ENCODE data around the gene VWDE.

Gene VWDE

GRCh38 chr7:12327922-12328321, 75.7 kb downstream of the VWDE start:
- ATAC-seq (no peak), DNase-seq (no peak)
- Mint-ChIP-seq H3K9me3 (no peaks in the 10 kb centered on the region), H3K4me3 (no peak overlapping the region), H3K4me1 (no peaks in the 10 kb centered on the region), H3K36me3 (ENCODE audit: low read depth) (no peaks in the 10 kb centered on the region), H3K27me3 (peaks cover 2% of the 10 kb centered on the region), H3K27ac (no peak overlapping the region)

- Mint-ChIP-seq H3K27me3 (peaks cover 2% of the 10 kb centered on the region), H3K36me3 (ENCODE audit: low read depth) (no peaks in the 10 kb centered on the region), H3K4me1 (peaks cover under 1% of the 10 kb centered on the region), H3K27ac (no peak overlapping the region), H3K4me3 (no peak overlapping the region), H3K9me3 (no peaks in the 10 kb centered on the region)
- no peak for ATAC-seq
- no peak for DNase-seq
Observed at GRCh38 chr7:12325646-12326045, 78.0 kb downstream of the VWDE start.

- no peaks in the 10 kb centered on the region for H3K9me3 Mint-ChIP-seq
- H3K36me3 Mint-ChIP-seq (ENCODE audit: low read depth), result no peaks in the 10 kb centered on the region
- no peak for ATAC-seq
- H3K27ac Mint-ChIP-seq, result no peak overlapping the region
- no peak overlapping the region for H3K4me3 Mint-ChIP-seq
- DNase-seq, result no peak
- peaks cover 2% of the 10 kb centered on the region for H3K27me3 Mint-ChIP-seq
- H3K4me1 Mint-ChIP-seq, result peaks cover 4% of the 10 kb centered on the region
Observed at GRCh38 chr7:12323415-12323814, 80.2 kb downstream of the VWDE start.

- H3K4me1 Mint-ChIP-seq, result peaks cover 4% of the 10 kb centered on the region
- H3K4me3 Mint-ChIP-seq, result no peak overlapping the region
- H3K9me3 Mint-ChIP-seq, result no peaks in the 10 kb centered on the region
- H3K27ac Mint-ChIP-seq, result no peak overlapping the region
- DNase-seq (no peak), ATAC-seq (no peak)
- H3K36me3 Mint-ChIP-seq (ENCODE audit: low read depth), result no peaks in the 10 kb centered on the region
- H3K27me3 Mint-ChIP-seq, result peaks cover 2% of the 10 kb centered on the region
Observed at GRCh38 chr7:12322903-12323300, 80.8 kb downstream of the VWDE start.

- H3K36me3 Mint-ChIP-seq (ENCODE audit: low read depth), result no peaks in the 10 kb centered on the region
- H3K27ac Mint-ChIP-seq, result no peak overlapping the region
- peaks cover 4% of the 10 kb centered on the region for H3K4me1 Mint-ChIP-seq
- DNase-seq, result no peak
- no peak overlapping the region for H3K4me3 Mint-ChIP-seq
- peaks cover 2% of the 10 kb centered on the region for H3K27me3 Mint-ChIP-seq
- ATAC-seq, result no peak
- no peaks in the 10 kb centered on the region for H3K9me3 Mint-ChIP-seq
Observed at GRCh38 chr7:12322284-12322902, 81.3 kb downstream of the VWDE start.

GRCh38 chr7:12320987-12321647, 82.5 kb downstream of the VWDE start:
- Mint-ChIP-seq H3K4me3 (no peak overlapping the region), H3K4me1 (peaks cover 4% of the 10 kb centered on the region), H3K9me3 (no peaks in the 10 kb centered on the region), H3K27me3 (peaks cover 2% of the 10 kb centered on the region), H3K36me3 (ENCODE audit: low read depth) (no peaks in the 10 kb centered on the region), H3K27ac (no peak overlapping the region)
- no peak for ATAC-seq
- DNase-seq, result no peak

- Mint-ChIP-seq H3K27ac (no peak overlapping the region), H3K4me1 (peaks cover 4% of the 10 kb centered on the region), H3K27me3 (peaks cover 2% of the 10 kb centered on the region), H3K36me3 (ENCODE audit: low read depth) (no peaks in the 10 kb centered on the region), H3K9me3 (no peaks in the 10 kb centered on the region), H3K4me3 (no peak overlapping the region)
- ATAC-seq (no peak), DNase-seq (no peak)
Observed at GRCh38 chr7:12320241-12320986, 83.3 kb downstream of the VWDE start.

- Mint-ChIP-seq H3K9me3 (no peaks in the 10 kb centered on the region), H3K27me3 (no peaks in the 10 kb centered on the region), H3K4me1 (peaks cover 10% of the 10 kb centered on the region), H3K27ac (no peak overlapping the region), H3K4me3 (no peak overlapping the region), H3K36me3 (ENCODE audit: low read depth) (no peaks in the 10 kb centered on the region)
- no peak for DNase-seq
- no peak for ATAC-seq
Observed at GRCh38 chr7:12317675-12318074, 86.0 kb downstream of the VWDE start.

- DNase-seq (no peak), ATAC-seq (no peak)
- Mint-ChIP-seq H3K4me1 (peaks cover 10% of the 10 kb centered on the region), H3K36me3 (ENCODE audit: low read depth) (no peaks in the 10 kb centered on the region), H3K27me3 (no peaks in the 10 kb centered on the region), H3K27ac (no peak overlapping the region), H3K4me3 (no peak overlapping the region), H3K9me3 (no peaks in the 10 kb centered on the region)
Observed at GRCh38 chr7:12316925-12317324, 86.7 kb downstream of the VWDE start.

GRCh38 chr7:12315049-12315448, 88.6 kb downstream of the VWDE start:
- Mint-ChIP-seq H3K27me3 (no peaks in the 10 kb centered on the region), H3K9me3 (no peaks in the 10 kb centered on the region), H3K4me3 (no peak overlapping the region), H3K27ac (no peak overlapping the region), H3K4me1 (peaks cover 6% of the 10 kb centered on the region), H3K36me3 (ENCODE audit: low read depth) (no peaks in the 10 kb centered on the region)
- no peak for DNase-seq
- no peak for ATAC-seq

GRCh38 chr7:12314199-12314598, 89.5 kb downstream of the VWDE start:
- ATAC-seq, result peak; percentile 79
- H3K4me1 Mint-ChIP-seq, result peaks cover 6% of the 10 kb centered on the region
- H3K36me3 Mint-ChIP-seq (ENCODE audit: low read depth), result no peaks in the 10 kb centered on the region

GRCh38 chr7:12305502-12305901, 98.2 kb downstream of the VWDE start:
- Mint-ChIP-seq H3K27ac (no peak overlapping the region), H3K36me3 (ENCODE audit: low read depth) (no peaks in the 10 kb centered on the region)

More at GRCh38 chr7:12314199-12314598, 89.5 kb downstream of the VWDE start:
- Mint-ChIP-seq H3K4me3 (no peak overlapping the region), H3K9me3 (no peaks in the 10 kb centered on the region), H3K27ac (peak overlapping the region; percentile 66), H3K27me3 (no peaks in the 10 kb centered on the region)
- DNase-seq, result no peak

GRCh38 chr7:12303495-12303894, 100.2 kb downstream of the VWDE start:
- no peaks in the 10 kb centered on the region for H3K27me3 Mint-ChIP-seq
- ATAC-seq, result no peak

More at GRCh38 chr7:12305502-12305901, 98.2 kb downstream of the VWDE start:
- Mint-ChIP-seq H3K4me3 (no peak overlapping the region), H3K27me3 (no peaks in the 10 kb centered on the region), H3K4me1 (peaks cover 4% of the 10 kb centered on the region), H3K9me3 (no peaks in the 10 kb centered on the region)
- DNase-seq, result no peak
- no peak for ATAC-seq

GRCh38 chr7:12303062-12303461, 100.6 kb downstream of the VWDE start:
- peak; percentile 36 for ATAC-seq
- no peak for DNase-seq
- Mint-ChIP-seq H3K4me1 (peaks cover 4% of the 10 kb centered on the region), H3K27me3 (no peaks in the 10 kb centered on the region), H3K4me3 (no peak overlapping the region), H3K36me3 (ENCODE audit: low read depth) (no peaks in the 10 kb centered on the region), H3K9me3 (no peaks in the 10 kb centered on the region), H3K27ac (no peak overlapping the region)

More at GRCh38 chr7:12303495-12303894, 100.2 kb downstream of the VWDE start:
- no peak for DNase-seq
- H3K4me3 Mint-ChIP-seq, result no peak overlapping the region
- peaks cover 4% of the 10 kb centered on the region for H3K4me1 Mint-ChIP-seq
- no peak overlapping the region for H3K27ac Mint-ChIP-seq
- H3K36me3 Mint-ChIP-seq (ENCODE audit: low read depth), result no peaks in the 10 kb centered on the region
- no peaks in the 10 kb centered on the region for H3K9me3 Mint-ChIP-seq

GRCh38 chr7:12300415-12300814, 103.2 kb downstream of the VWDE start:
- DNase-seq (no peak), ATAC-seq (no peak)
- no peak overlapping the region for H3K4me3 Mint-ChIP-seq
- no peaks in the 10 kb centered on the region for H3K36me3 Mint-ChIP-seq (ENCODE audit: low read depth)
- H3K27ac Mint-ChIP-seq, result no peak overlapping the region
- no peaks in the 10 kb centered on the region for H3K27me3 Mint-ChIP-seq
- H3K9me3 Mint-ChIP-seq, result no peaks in the 10 kb centered on the region
- peaks cover 4% of the 10 kb centered on the region for H3K4me1 Mint-ChIP-seq
